GM12892 (cell line): ENCODE measurements around the gene RBPJ.

Experiments used
- POLR2A ChIP-seq: IDR thresholded peaks from 2 replicates; pipeline ENCODE4 v1.6.1; 2011; ENCODE audit warnings: low read depth, low read length, control low read depth
- POLR2AphosphoS5 ChIP-seq: IDR thresholded peaks from 2 replicates; pipeline ENCODE4 v1.6.1; 2011; ENCODE audit warnings: low read depth, low read length, control low read depth

GRCh38 chr4:26297219-26297618 lies 23.6 kb upstream of the RBPJ start:
- TF ChIP-seq POLR2AphosphoS5 (no peak), POLR2A (no peak)
